PC-9 (cell line): Measurements from ENCODE around the gene ACSL3. TPM values are rescaled to one million over a fixed set of nuclear protein-coding genes. Genes with fewer than 3 reads are reported as not detected.
A peak's percentile ranks its signal among the peaks of the same experiment; 100 is the strongest.

ENCODE experiments used
- BruUV-seq: library from RNA; stranded (reverse); fragments of 400-500 nt; replicated peaks from 2 replicates; lab custom pipeline; 2021; lab: Mats Ljungman, UMichigan
- CTCF ChIA-PET: fragments of 300-600 bp; sonication (Branson Sonifier 250); formaldehyde crosslinking; loops from one replicate; lab custom pipeline; 2022; ENCODE audit warnings: antibody characterized with exemption; lab: Charles Lee
- POLR2A ChIA-PET: fragments of 300-600 bp; sonication (Branson Sonifier 250); formaldehyde crosslinking; loops from one replicate; lab custom pipeline; 2022; ENCODE audit warnings: antibody characterized with exemption; ENCODE audit not compliant: unreplicated experiment; lab: Charles Lee
- DNase-seq, 2 experiments: peaks; one replicate each; pipeline versions ENCODE4 v3.0.0 to v3.0.0-alpha.2; 2015 to 2022; ENCODE audit warnings: mixed read lengths in 1 of 2
- H2AFZ ChIP-seq: fragments of 200-600 bp; sonication (generic); 2 replicates; pipeline ENCODE4 v1.8.1; 2017; ENCODE audit warnings: antibody characterized with exemption
- H3F3A ChIP-seq: fragments of 200-600 bp; sonication (generic); 2 replicates; pipeline ENCODE4 v1.8.1; 2017; ENCODE audit warnings: antibody characterized with exemption, mild to moderate bottlenecking, low read depth; ENCODE audit not compliant: insufficient read depth
- H3K27ac ChIP-seq: fragments of 200-600 bp; sonication (generic); 2 replicates; pipeline ENCODE4 v1.6.1; 2016; ENCODE audit warnings: mixed run types
- H3K27me3 ChIP-seq: fragments of 200-600 bp; sonication (generic); 2 replicates; pipeline ENCODE4 v1.6.1; 2016; ENCODE audit warnings: low read depth, mixed run types; ENCODE audit not compliant: insufficient read depth
- H3K36me3 ChIP-seq: fragments of 200-600 bp; sonication (generic); 2 replicates; pipeline ENCODE4 v1.6.1; 2016; ENCODE audit warnings: low read depth, mixed run types
- H3K4me1 ChIP-seq: fragments of 200-600 bp; sonication (generic); replicated peaks from 2 replicates; pipeline ENCODE4 v1.6.1; 2016; ENCODE audit warnings: mixed run types; ENCODE audit not compliant: insufficient read depth
- H3K4me2 ChIP-seq: fragments of 200-600 bp; sonication (generic); 2 replicates; pipeline ENCODE4 v1.6.1; 2017; ENCODE audit warnings: mixed run types
- H3K4me3 ChIP-seq: fragments of 200-600 bp; sonication (generic); 2 replicates; pipeline ENCODE4 v1.6.1; 2016; ENCODE audit warnings: mixed run types
- H3K79me2 ChIP-seq: fragments of 200-600 bp; sonication (generic); 2 replicates; pipeline ENCODE4 v1.6.1; 2017; ENCODE audit warnings: low read depth, mixed run types
- H3K9me2 ChIP-seq: fragments of 200-600 bp; sonication (generic); 2 replicates; pipeline ENCODE4 v1.8.1; 2017; ENCODE audit warnings: mild to moderate bottlenecking; ENCODE audit not compliant: insufficient read depth
- H3K9me3 ChIP-seq: fragments of 200-600 bp; sonication (generic); 2 replicates; pipeline ENCODE4 v1.8.1; 2016; ENCODE audit warnings: low read depth; ENCODE audit not compliant: insufficient read depth
- H4K20me1 ChIP-seq: fragments of 200-600 bp; sonication (generic); 2 replicates; pipeline ENCODE4 v1.8.1; 2017; ENCODE audit not compliant: insufficient read depth
- CTCF ChIP-seq: fragments of 200-600 bp; sonication (generic); conservative IDR thresholded peaks from 2 replicates; pipeline ENCODE4 v1.6.1; 2017; ENCODE audit warnings: mixed run types, antibody characterized with exemption, mild to moderate bottlenecking, moderate library complexity
- EZH2 ChIP-seq: fragments of 200-600 bp; sonication (generic); IDR thresholded peaks from 2 replicates; pipeline ENCODE4 v1.8.0; 2017; ENCODE audit warnings: antibody characterized with exemption, low read depth
- intact Hi-C: fragments of 100-400 bp; cut with micrococcal nuclease; formaldehyde crosslinking; loops from one replicate; pipeline ENCODE4 v1.10.0; 2022; ENCODE audit not compliant: unreplicated experiment
- total RNA-seq: library from RNA; stranded (reverse); gene quantifications from 2 replicates; pipeline ENCODE4 v1.2.3, GENCODE V29; 2021

ACSL3 gene
- total RNA-seq, 1 experiment from 2014 or later = 446 TPM

GRCh38 chr2:222935688-222936298 is 75.0 kb downstream of the ACSL3 start:
- Histone ChIP-seq H3K9me2 (no peaks in the 10 kb centered on the region), H3K9me3 (peaks cover 11% of the 10 kb centered on the region; the same call in 1 of the 2 replicates), H2AFZ (no peak overlapping the region), H4K20me1 (peaks cover 37% of the 10 kb centered on the region; the same call in 1 of the 2 replicates), H3K79me2 (peaks cover 31% of the 10 kb centered on the region), H3K27me3 (no peaks in the 10 kb centered on the region), H3K4me3 (no peak overlapping the region), H3K4me2 (no peak overlapping the region), H3K27ac (no peak overlapping the region), H3F3A (peaks cover 96% of the 10 kb centered on the region), H3K4me1 (no peaks in the 10 kb centered on the region), H3K36me3 (peaks cover 89% of the 10 kb centered on the region)
- no TSS peak for BruUV-seq
- TF ChIP-seq CTCF (no peak), EZH2 (no peak)
- intact Hi-C loops = no loop called here
- DNase-seq = no peak
- ChIA-PET CTCF (no interaction called here), POLR2A (no interaction called here)

- Histone ChIP-seq H3K36me3 (peaks cover 87% of the 10 kb centered on the region), H4K20me1 (peaks cover 30% of the 10 kb centered on the region; the same call in 1 of the 2 replicates), H3K4me1 (peaks cover 7% of the 10 kb centered on the region), H3F3A (peaks cover 94% of the 10 kb centered on the region), H3K27ac (no peak overlapping the region), H2AFZ (no peak overlapping the region), H3K79me2 (peaks cover 37% of the 10 kb centered on the region), H3K27me3 (no peaks in the 10 kb centered on the region), H3K4me2 (no peak overlapping the region), H3K4me3 (no peak overlapping the region), H3K9me2 (no peaks in the 10 kb centered on the region), H3K9me3 (peaks cover 11% of the 10 kb centered on the region; the same call in 1 of the 2 replicates)
- TF ChIP-seq EZH2 = no peak
- no peak for TF ChIP-seq CTCF
- DNase-seq = no peak
- ChIA-PET POLR2A (no interaction called here), CTCF (no interaction called here)
- intact Hi-C loops = no loop called here
- BruUV-seq = no TSS peak
Measured at GRCh38 chr2:222936705-222937104, 75.9 kb downstream of the ACSL3 start.

- no TSS peak for BruUV-seq
- intact Hi-C loops = no loop called here
- H3K79me2 ChIP-seq = peaks cover 40% of the 10 kb centered on the region
- H3K27ac ChIP-seq = peak overlapping the region; percentile 0; the same call in 1 of the 2 replicates
- no peak for DNase-seq
- no peaks in the 10 kb centered on the region for H3K27me3 ChIP-seq
- H3K9me3 ChIP-seq = peaks cover 11% of the 10 kb centered on the region; the same call in 1 of the 2 replicates
- peaks cover 26% of the 10 kb centered on the region; the same call in 1 of the 2 replicates for H4K20me1 ChIP-seq
- POLR2A ChIA-PET = no interaction called here
- CTCF ChIA-PET = interaction anchor here (0.7 to 2.9 kb wide), 9 partner anchors 8 to 284 kb away, joined by 3 to 20 read pairs (median 5); no protein-coding TSS in a partner anchor
- peaks cover 99% of the 10 kb centered on the region for H3F3A ChIP-seq
- TF ChIP-seq CTCF (no peak), EZH2 (no peak)
- no peak overlapping the region for H3K4me3 ChIP-seq
- no peak overlapping the region for H2AFZ ChIP-seq
- peaks cover 23% of the 10 kb centered on the region for H3K4me1 ChIP-seq
- no peaks in the 10 kb centered on the region for H3K9me2 ChIP-seq
- H3K36me3 ChIP-seq = peaks cover 81% of the 10 kb centered on the region
- H3K4me2 ChIP-seq = no peak overlapping the region
Measured at GRCh38 chr2:222938327-222938726, 77.5 kb downstream of the ACSL3 start.
